H9 (cell line): ENCODE results near the gene IL21R. TPM values are rescaled to one million over a fixed set of nuclear protein-coding genes. Genes with fewer than 3 reads are reported as not detected.

Source experiments
- DNase-seq: peaks from one replicate; pipeline ENCODE4 v3.0.0-alpha.2; 2017
- H2AFZ ChIP-seq: one replicate; pipeline ENCODE4 v1.6.1; 2013; ENCODE audit warnings: mild to moderate bottlenecking, low read length, control low read depth, moderate library complexity
- H2AK5ac ChIP-seq: 2 replicates; pipeline ENCODE4 v1.6.1; 2013; ENCODE audit warnings: low read length, control low read depth, mixed read lengths; ENCODE audit not compliant: insufficient read length
- H2BK120ac ChIP-seq: one replicate; pipeline ENCODE4 v1.6.1; 2013; ENCODE audit warnings: low read depth, mild to moderate bottlenecking, low read length, control low read depth, inconsistent platforms; ENCODE audit not compliant: poor library complexity, severe bottlenecking
- H2BK12ac ChIP-seq: 2 replicates; pipeline ENCODE4 v1.6.1; 2013; ENCODE audit warnings: low read length, control low read depth, mixed read lengths, low read depth; ENCODE audit not compliant: insufficient read length
- H2BK15ac ChIP-seq: 2 replicates; pipeline ENCODE4 v1.6.1; 2013; ENCODE audit warnings: low read depth, low read length, control low read depth
- H2BK20ac ChIP-seq: one replicate; pipeline ENCODE4 v1.6.1; 2013; ENCODE audit warnings: low read depth, mild to moderate bottlenecking, low read length, control low read depth, inconsistent platforms; ENCODE audit not compliant: poor library complexity, severe bottlenecking
- H2BK5ac ChIP-seq: 2 replicates; pipeline ENCODE4 v1.6.1; 2013; ENCODE audit warnings: low read length, control low read depth, mixed read lengths; ENCODE audit not compliant: insufficient read length
- H3K14ac ChIP-seq: 2 replicates; pipeline ENCODE4 v1.6.1; 2013; ENCODE audit warnings: low read length, control low read depth; ENCODE audit not compliant: insufficient read depth
- H3K18ac ChIP-seq: 2 replicates; pipeline ENCODE4 v1.6.1; 2013; ENCODE audit warnings: low read depth, mild to moderate bottlenecking, mixed read lengths, low read length, control low read depth; ENCODE audit not compliant: insufficient read length
- H3K23ac ChIP-seq: 2 replicates; pipeline ENCODE4 v1.6.1; 2013; ENCODE audit warnings: low read length, control low read depth, mixed read lengths, low read depth; ENCODE audit not compliant: insufficient read length
- H3K23me2 ChIP-seq: 2 replicates; pipeline ENCODE4 v1.6.1; 2013; ENCODE audit warnings: low read depth, mild to moderate bottlenecking, mixed read lengths, low read length, control low read depth; ENCODE audit not compliant: insufficient read length, poor library complexity, severe bottlenecking
- H3K27ac ChIP-seq: 2 replicates; pipeline ENCODE4 v1.5.1; 2013; ENCODE audit warnings: low read length, control low read depth, mixed read lengths, low read depth; ENCODE audit not compliant: insufficient read length
- H3K27me3 ChIP-seq: 2 replicates; pipeline ENCODE4 v1.6.1; 2013; ENCODE audit warnings: low read length, control low read depth, inconsistent platforms; ENCODE audit not compliant: insufficient read depth
- H3K4ac ChIP-seq: 2 replicates; pipeline ENCODE4 v1.6.1; 2013; ENCODE audit warnings: low read depth, mild to moderate bottlenecking, control low read depth, inconsistent platforms, low read length, moderate library complexity
- H3K4me1 ChIP-seq: 2 replicates; pipeline ENCODE4 v1.6.1; 2013; ENCODE audit warnings: low read length, control low read depth, inconsistent platforms; ENCODE audit not compliant: insufficient read depth
- H3K4me2 ChIP-seq: 2 replicates; pipeline ENCODE4 v1.6.1; 2013; ENCODE audit warnings: low read length, control low read depth, mixed read lengths; ENCODE audit not compliant: insufficient read length, insufficient read depth
- H3K56ac ChIP-seq: 2 replicates; pipeline ENCODE4 v1.6.1; 2013; ENCODE audit warnings: low read depth, mild to moderate bottlenecking, mixed read lengths, low read length, control low read depth; ENCODE audit not compliant: insufficient read length
- H3K79me1 ChIP-seq: 2 replicates; pipeline ENCODE4 v1.6.1; 2013; ENCODE audit warnings: low read depth, mild to moderate bottlenecking, moderate library complexity, low read length, control low read depth, inconsistent platforms; ENCODE audit not compliant: insufficient read depth, poor library complexity, severe bottlenecking
- H3K79me2 ChIP-seq: 2 replicates; pipeline ENCODE4 v1.6.1; 2013; ENCODE audit warnings: low read length, control low read depth, inconsistent platforms; ENCODE audit not compliant: insufficient read depth
- H3K9ac ChIP-seq: 2 replicates; pipeline ENCODE4 v1.6.1; 2013; ENCODE audit warnings: low read length, control low read depth, mixed read lengths; ENCODE audit not compliant: insufficient read length; ENCODE audit errors: extremely low read depth
- H3K9me3 ChIP-seq: one replicate; pipeline ENCODE4 v1.6.1; 2013; ENCODE audit warnings: low read depth, low read length, inconsistent platforms; ENCODE audit not compliant: control insufficient read depth
- H3T11ph ChIP-seq: one replicate; pipeline ENCODE4 v1.6.1; 2013; ENCODE audit warnings: mild to moderate bottlenecking, low read length, control low read depth, inconsistent platforms
- H4K20me1 ChIP-seq: one replicate; pipeline ENCODE4 v1.6.1; 2013; ENCODE audit not compliant: control insufficient read depth, insufficient read length, insufficient read depth
- H4K5ac ChIP-seq: 2 replicates; pipeline ENCODE4 v1.6.1; 2013; ENCODE audit warnings: low read depth, mild to moderate bottlenecking, mixed read lengths, low read length, control low read depth; ENCODE audit not compliant: insufficient read length
- H4K8ac ChIP-seq: replicated peaks from 2 replicates; pipeline ENCODE4 v1.6.1; 2013; ENCODE audit warnings: low read length, control low read depth, mixed read lengths, low read depth; ENCODE audit not compliant: insufficient read length
- H4K91ac ChIP-seq: 2 replicates; pipeline ENCODE4 v1.6.1; 2013; ENCODE audit warnings: low read depth, mild to moderate bottlenecking, moderate library complexity, mixed read lengths, low read length, control low read depth; ENCODE audit not compliant: insufficient read length
- H3K27ac Mint-ChIP-seq, 3 experiments: 2 replicates in 2 of 3; 3 replicates in 1 of 3; pipeline ENCODE4 v1.8.0; 2020 to 2021; ENCODE audit warnings: mixed read lengths in 3 of 3, mild to moderate bottlenecking in 1 of 3, moderate library complexity in 1 of 3
- H3K27me3 Mint-ChIP-seq: 2 replicates; pipeline ENCODE4 v1.8.0; 2021; ENCODE audit warnings: low read depth, mild to moderate bottlenecking, moderate library complexity, mixed read lengths
- H3K36me3 Mint-ChIP-seq, 3 experiments: 2 replicates in 2 of 3; 3 replicates in 1 of 3; pipeline ENCODE4 v1.8.0; 2020 to 2021; ENCODE audit warnings: low read depth in 3 of 3, mixed read lengths in 3 of 3; ENCODE audit not compliant: insufficient read depth in 1 of 3
- H3K4me1 Mint-ChIP-seq, 2 experiments: 2 replicates each; pipeline ENCODE4 v1.8.0; 2020; ENCODE audit warnings: mixed read lengths in 2 of 2
- H3K4me3 Mint-ChIP-seq, 2 experiments: 2 replicates in 1 of 2; 3 replicates in 1 of 2; pipeline ENCODE4 v1.8.0; 2020 to 2021; ENCODE audit warnings: mild to moderate bottlenecking in 2 of 2, mixed read lengths in 2 of 2, moderate library complexity in 1 of 2
- H3K9me3 Mint-ChIP-seq, 2 experiments: 2 replicates in 1 of 2; 3 replicates in 1 of 2; pipeline ENCODE4 v1.8.0; 2020; ENCODE audit warnings: mild to moderate bottlenecking in 2 of 2, mixed read lengths in 2 of 2, moderate library complexity in 1 of 2
- WGBS: extraction: QIAGEN DNeasy Blood & Tissue Kit; methylation state at CpG from one replicate; pipeline ENCODE4 v1.1.7; 2013; ENCODE audit warnings: missing lambda C conversion rate, low lambda C conversion rate, mixed read lengths; ENCODE audit not compliant: insufficient read length; ENCODE audit errors: extremely low coverage; 5-methylcytosine and 5-hydroxymethylcytosine counted together
- total RNA-seq: library from RNA; stranded (reverse); gene quantifications from 2 replicates; pipeline ENCODE4 v1.2.1, GENCODE V29; 2021
- TF ChIP-seq, protein P1 (sequence below): fragments of 200-600 bp; sonication (generic); conservative IDR thresholded peaks from 3 replicates; pipeline ENCODE4 v1.8.0; 2021; ENCODE audit warnings: antibody characterized with exemption, mild to moderate bottlenecking

Gene IL21R
- total RNA-seq, 1 experiment from 2014 or later: 0.07 TPM

DNA sequence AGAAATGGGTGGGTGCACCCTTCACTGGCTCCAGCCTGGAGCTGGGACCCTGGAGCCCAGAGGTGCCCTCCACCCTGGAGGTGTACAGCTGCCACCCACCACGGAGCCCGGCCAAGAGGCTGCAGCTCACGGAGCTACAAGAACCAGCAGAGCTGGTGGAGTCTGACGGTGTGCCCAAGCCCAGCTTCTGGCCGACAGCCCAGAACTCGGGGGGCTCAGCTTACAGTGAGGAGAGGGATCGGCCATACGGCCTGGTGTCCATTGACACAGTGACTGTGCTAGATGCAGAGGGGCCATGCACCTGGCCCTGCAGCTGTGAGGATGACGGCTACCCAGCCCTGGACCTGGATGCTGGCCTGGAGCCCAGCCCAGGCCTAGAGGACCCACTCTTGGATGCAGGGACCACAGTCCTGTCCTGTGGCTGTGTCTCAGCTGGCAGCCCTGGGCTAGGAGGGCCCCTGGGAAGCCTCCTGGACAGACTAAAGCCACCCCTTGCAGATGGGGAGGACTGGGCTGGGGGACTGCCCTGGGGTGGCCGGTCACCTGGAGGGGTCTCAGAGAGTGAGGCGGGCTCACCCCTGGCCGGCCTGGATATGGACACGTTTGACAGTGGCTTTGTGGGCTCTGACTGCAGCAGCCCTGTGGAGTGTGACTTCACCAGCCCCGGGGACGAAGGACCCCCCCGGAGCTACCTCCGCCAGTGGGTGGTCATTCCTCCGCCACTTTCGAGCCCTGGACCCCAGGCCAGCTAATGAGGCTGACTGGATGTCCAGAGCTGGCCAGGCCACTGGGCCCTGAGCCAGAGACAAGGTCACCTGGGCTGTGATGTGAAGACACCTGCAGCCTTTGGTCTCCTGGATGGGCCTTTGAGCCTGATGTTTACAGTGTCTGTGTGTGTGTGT is 46.8 kb downstream of the IL21R start:
- no peak for DNase-seq
- Mint-ChIP-seq H3K4me1 (peaks cover 2 to 3% of the 10 kb centered on the region in 2 experiments; a peak in 2 of 4 replicates), H3K27me3 (peaks cover 2% of the 10 kb centered on the region; the same call in 1 of the 2 replicates), H3K27ac (no peak overlapping the region; a peak in 1 of 7 replicates), H3K36me3 (peaks cover 12 to 16% (median 13%) of the 10 kb centered on the region in 3 experiments), H3K9me3 (peaks cover 16 to 22% of the 10 kb centered on the region in 2 experiments), H3K4me3 (no peak overlapping the region)
- no peak overlapping the region for H4K91ac ChIP-seq
- no peak overlapping the region for H3K14ac ChIP-seq
- H2AK5ac ChIP-seq: no peak overlapping the region
- H3K79me1 ChIP-seq: no peaks in the 10 kb centered on the region
- H3K9ac ChIP-seq: no peak overlapping the region
- peaks cover 2% of the 10 kb centered on the region for H4K20me1 ChIP-seq
- H3K27me3 ChIP-seq: no peaks in the 10 kb centered on the region
- no peak overlapping the region for H2AFZ ChIP-seq
- H3K4ac ChIP-seq: no peak overlapping the region
- H4K8ac ChIP-seq: no peak overlapping the region
- no peak overlapping the region for H3K27ac ChIP-seq
- H2BK120ac ChIP-seq: no peak overlapping the region
- H3K23me2 ChIP-seq: no peaks in the 10 kb centered on the region
- H3K79me2 ChIP-seq: no peaks in the 10 kb centered on the region
- TF ChIP-seq, protein P1, sequence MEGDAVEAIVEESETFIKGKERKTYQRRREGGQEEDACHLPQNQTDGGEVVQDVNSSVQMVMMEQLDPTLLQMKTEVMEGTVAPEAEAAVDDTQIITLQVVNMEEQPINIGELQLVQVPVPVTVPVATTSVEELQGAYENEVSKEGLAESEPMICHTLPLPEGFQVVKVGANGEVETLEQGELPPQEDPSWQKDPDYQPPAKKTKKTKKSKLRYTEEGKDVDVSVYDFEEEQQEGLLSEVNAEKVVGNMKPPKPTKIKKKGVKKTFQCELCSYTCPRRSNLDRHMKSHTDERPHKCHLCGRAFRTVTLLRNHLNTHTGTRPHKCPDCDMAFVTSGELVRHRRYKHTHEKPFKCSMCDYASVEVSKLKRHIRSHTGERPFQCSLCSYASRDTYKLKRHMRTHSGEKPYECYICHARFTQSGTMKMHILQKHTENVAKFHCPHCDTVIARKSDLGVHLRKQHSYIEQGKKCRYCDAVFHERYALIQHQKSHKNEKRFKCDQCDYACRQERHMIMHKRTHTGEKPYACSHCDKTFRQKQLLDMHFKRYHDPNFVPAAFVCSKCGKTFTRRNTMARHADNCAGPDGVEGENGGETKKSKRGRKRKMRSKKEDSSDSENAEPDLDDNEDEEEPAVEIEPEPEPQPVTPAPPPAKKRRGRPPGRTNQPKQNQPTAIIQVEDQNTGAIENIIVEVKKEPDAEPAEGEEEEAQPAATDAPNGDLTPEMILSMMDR: no peak
- no peak overlapping the region for H2BK15ac ChIP-seq
- H4K5ac ChIP-seq: no peak overlapping the region
- no peak overlapping the region for H2BK12ac ChIP-seq
- H3T11ph ChIP-seq: no peak overlapping the region
- no peak overlapping the region for H2BK5ac ChIP-seq
- no peak overlapping the region for H3K56ac ChIP-seq
- no peak overlapping the region for H3K23ac ChIP-seq
- no peak overlapping the region for H3K18ac ChIP-seq
- no peaks in the 10 kb centered on the region for H3K4me1 ChIP-seq
- no peak overlapping the region for H3K4me2 ChIP-seq
- WGBS: no CpG with 5 or more reads among the region's 19 CpGs
- H2BK20ac ChIP-seq: no peak overlapping the region
- peaks cover 15% of the 10 kb centered on the region for H3K9me3 ChIP-seq
